RWPE2 (cell line): Measurements from ENCODE around the gene TMEM52B.
"Not testable (repeated sequence)": the region's sequence is repeated elsewhere in the genome, so short reads cannot be mapped to it uniquely, and the experiment has no call there.

ENCODE experiments used
- ATAC-seq: fragments of 200-7000 bp; cut with Tn5 transposase; 3 replicates; pipeline ENCODE4 v1.9.1; 2021; ENCODE audit warnings: low read depth
- DNase-seq: peaks from one replicate; pipeline ENCODE4 v3.0.0-alpha.2; 2020; ENCODE audit warnings: low spot score
- H3K27ac ChIP-seq: fragments of 450-650 bp; 2 replicates; pipeline ENCODE4 v1.5.1; 2017; ENCODE audit warnings: mild to moderate bottlenecking; ENCODE audit not compliant: poor library complexity, severe bottlenecking
- H3K27me3 ChIP-seq: fragments of 250-450 bp; sonication (Bioruptor Pico); 2 replicates; pipeline ENCODE4 v1.5.1; 2021; ENCODE audit warnings: mild to moderate bottlenecking, moderate library complexity; ENCODE audit not compliant: insufficient read depth, poor library complexity, severe bottlenecking
- H3K36me3 ChIP-seq: fragments of 250-450 bp; sonication (Bioruptor Pico); 2 replicates; pipeline ENCODE4 v1.5.1; 2020; ENCODE audit warnings: low read depth, mild to moderate bottlenecking, moderate library complexity
- H3K4me1 ChIP-seq: fragments of 250-450 bp; sonication (Bioruptor Pico); 2 replicates; pipeline ENCODE4 v1.5.1; 2021; ENCODE audit warnings: mild to moderate bottlenecking, moderate library complexity; ENCODE audit not compliant: insufficient read depth, poor library complexity, severe bottlenecking
- H3K4me3 ChIP-seq: fragments of 250-450 bp; sonication (Bioruptor Pico); 2 replicates; pipeline ENCODE4 v1.5.1; 2021; ENCODE audit warnings: mild to moderate bottlenecking, moderate library complexity; ENCODE audit not compliant: severe bottlenecking
- H3K9me3 ChIP-seq: fragments of 250-450 bp; sonication (Bioruptor Pico); 2 replicates; pipeline ENCODE4 v1.5.1; 2021; ENCODE audit warnings: mild to moderate bottlenecking, moderate library complexity; ENCODE audit not compliant: severe bottlenecking
- TF ChIP-seq, protein P1 (sequence below): fragments of 450-650 bp; IDR thresholded peaks from one replicate; pipeline ENCODE4 v1.5.1; 2017; ENCODE audit warnings: mild to moderate bottlenecking, moderate library complexity; ENCODE audit not compliant: poor library complexity, severe bottlenecking

Gene TMEM52B

DNA sequence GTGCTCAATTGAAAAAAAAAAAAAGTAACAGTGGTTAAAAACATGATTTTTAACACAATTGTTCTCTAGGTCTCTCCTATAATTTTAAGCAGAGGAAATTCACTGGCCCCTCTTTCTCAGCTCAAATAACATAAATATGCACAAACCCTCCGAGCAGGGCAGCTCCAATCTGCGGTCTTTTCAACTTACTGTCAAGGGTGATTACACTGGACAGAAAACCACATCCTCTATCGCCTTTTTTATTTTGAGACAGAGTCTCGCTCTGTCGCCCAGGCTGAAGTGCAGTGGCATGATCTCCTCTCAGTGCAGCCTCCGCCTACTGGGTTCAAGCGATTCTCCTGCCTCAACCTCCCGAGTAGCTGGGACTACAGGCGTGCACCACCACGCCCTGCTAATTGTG lies 17.4 kb downstream of the TMEM52B start:
- H3K4me3 ChIP-seq = no peak overlapping the region
- DNase-seq (no peak), ATAC-seq (no peak)
- no peak overlapping the region for H3K27ac ChIP-seq
- H3K9me3 ChIP-seq = no peaks in the 10 kb centered on the region
- no peaks in the 10 kb centered on the region for H3K27me3 ChIP-seq
- TF ChIP-seq, protein P1, sequence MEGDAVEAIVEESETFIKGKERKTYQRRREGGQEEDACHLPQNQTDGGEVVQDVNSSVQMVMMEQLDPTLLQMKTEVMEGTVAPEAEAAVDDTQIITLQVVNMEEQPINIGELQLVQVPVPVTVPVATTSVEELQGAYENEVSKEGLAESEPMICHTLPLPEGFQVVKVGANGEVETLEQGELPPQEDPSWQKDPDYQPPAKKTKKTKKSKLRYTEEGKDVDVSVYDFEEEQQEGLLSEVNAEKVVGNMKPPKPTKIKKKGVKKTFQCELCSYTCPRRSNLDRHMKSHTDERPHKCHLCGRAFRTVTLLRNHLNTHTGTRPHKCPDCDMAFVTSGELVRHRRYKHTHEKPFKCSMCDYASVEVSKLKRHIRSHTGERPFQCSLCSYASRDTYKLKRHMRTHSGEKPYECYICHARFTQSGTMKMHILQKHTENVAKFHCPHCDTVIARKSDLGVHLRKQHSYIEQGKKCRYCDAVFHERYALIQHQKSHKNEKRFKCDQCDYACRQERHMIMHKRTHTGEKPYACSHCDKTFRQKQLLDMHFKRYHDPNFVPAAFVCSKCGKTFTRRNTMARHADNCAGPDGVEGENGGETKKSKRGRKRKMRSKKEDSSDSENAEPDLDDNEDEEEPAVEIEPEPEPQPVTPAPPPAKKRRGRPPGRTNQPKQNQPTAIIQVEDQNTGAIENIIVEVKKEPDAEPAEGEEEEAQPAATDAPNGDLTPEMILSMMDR = no peak
- peaks cover 4% of the 10 kb centered on the region for H3K4me1 ChIP-seq
- no peaks in the 10 kb centered on the region for H3K36me3 ChIP-seq

DNA sequence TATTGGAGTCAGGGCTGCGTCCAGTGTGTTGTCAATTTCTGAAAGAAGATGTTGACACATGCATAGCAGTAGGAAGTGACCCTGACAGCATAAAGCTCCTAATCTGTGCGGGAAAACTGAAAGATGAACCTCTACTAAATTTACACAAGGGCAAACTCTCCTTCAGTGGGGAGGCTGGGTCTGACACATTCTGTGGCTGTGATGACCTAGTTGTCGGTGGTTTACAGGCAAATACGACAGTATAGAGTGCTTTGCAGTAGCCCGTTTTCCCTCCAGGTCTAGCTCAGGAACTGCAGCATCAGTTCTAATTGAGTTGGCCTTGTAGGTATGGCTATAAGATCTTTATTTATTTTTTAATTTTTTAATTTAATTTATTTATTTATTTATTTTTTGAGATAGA lies 19.0 kb downstream of the TMEM52B start:
- H3K27ac ChIP-seq = no peak overlapping the region
- TF ChIP-seq, protein P1 = no peak
- no peaks in the 10 kb centered on the region for H3K27me3 ChIP-seq
- no peaks in the 10 kb centered on the region for H3K9me3 ChIP-seq
- no peak overlapping the region for H3K4me3 ChIP-seq
- DNase-seq (no peak), ATAC-seq (no peak)
- no peaks in the 10 kb centered on the region for H3K36me3 ChIP-seq
- no peaks in the 10 kb centered on the region for H3K4me1 ChIP-seq

DNA sequence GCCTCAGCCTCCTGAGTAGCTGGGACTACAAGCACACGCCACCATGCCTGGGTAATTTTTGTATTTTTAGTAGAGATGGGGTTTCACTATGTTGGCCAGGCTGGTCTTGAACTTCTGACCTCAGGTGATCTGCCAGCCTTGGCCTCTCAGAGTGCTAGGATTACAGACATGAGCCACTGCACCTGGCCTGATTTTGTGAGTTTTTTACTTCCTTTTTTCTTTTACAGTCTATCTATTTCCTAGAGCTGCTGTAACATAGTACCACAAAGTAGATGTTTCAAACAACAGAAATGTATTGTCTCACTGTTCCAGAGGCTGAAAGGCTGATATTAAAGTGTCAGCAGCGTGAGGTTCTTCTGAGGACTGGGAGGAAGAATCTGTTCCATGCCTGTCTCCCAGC lies 25.7 kb downstream of the TMEM52B start:
- not testable (repeated sequence) for ATAC-seq, H3K4me1 ChIP-seq, H3K4me3 ChIP-seq, H3K27me3 ChIP-seq, H3K9me3 ChIP-seq, DNase-seq, H3K36me3 ChIP-seq, H3K27ac ChIP-seq

DNA sequence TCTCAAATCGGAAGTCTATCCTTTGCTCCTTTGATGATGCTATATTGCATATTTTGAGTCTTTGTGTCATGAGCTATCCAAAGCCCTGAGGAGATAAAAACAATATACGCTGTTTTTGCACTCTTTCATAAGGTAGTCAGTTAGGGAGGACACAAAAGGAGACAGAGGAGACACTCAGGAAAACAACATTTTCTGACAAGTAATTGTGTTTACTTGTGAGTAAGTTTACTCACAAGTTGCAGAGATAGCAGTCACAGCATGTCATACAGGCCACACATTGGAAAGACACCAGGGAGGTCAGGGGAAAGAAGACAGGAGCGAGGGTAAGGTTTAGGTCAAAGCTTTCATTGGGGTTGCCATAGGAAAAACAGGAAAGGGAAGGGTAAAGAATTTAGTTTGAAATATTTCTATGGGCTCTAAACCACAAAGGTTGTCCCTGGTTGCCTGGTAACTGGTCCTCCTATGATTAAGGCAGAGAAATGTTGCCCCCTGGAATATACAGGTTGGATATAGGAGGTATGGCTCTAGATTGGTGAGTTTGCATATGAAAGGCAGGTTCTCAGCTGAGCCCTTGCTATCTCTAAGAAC lies 26.5 kb downstream of the TMEM52B start:
- ATAC-seq = peak; percentile 62
- Histone ChIP-seq H3K36me3 (no peaks in the 10 kb centered on the region), H3K27me3 (no peaks in the 10 kb centered on the region), H3K27ac (no peak overlapping the region), H3K4me3 (no peak overlapping the region), H3K9me3 (no peaks in the 10 kb centered on the region), H3K4me1 (no peaks in the 10 kb centered on the region)
- TF ChIP-seq, protein P1 = no peak
- no peak for DNase-seq

DNA sequence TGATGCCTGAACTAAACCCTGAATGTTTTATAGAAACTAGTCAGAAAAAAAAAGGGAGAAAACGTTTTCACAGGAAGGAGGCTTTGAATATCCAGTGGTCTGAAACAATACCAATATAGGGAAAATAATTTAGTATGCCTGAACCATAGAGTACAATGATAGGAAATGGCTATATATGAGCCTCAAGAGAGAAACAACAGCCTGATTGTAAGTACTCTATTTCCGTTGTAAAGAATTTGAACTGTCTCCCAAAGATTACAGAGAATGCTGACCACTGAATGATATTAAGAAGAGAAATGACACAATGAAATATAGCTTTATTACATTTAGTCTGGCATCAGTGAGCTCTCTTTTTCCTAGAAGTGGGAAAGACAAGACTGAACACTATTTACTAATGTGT lies 28.3 kb downstream of the TMEM52B start:
- Histone ChIP-seq H3K27ac (no peak overlapping the region), H3K4me3 (no peak overlapping the region), H3K9me3 (no peaks in the 10 kb centered on the region), H3K27me3 (no peaks in the 10 kb centered on the region), H3K4me1 (no peaks in the 10 kb centered on the region), H3K36me3 (no peaks in the 10 kb centered on the region)
- TF ChIP-seq, protein P1 = no peak
- ATAC-seq (no peak), DNase-seq (no peak)
